Lower leg skin (tissue), 3 donors: ENCODE measurements around the gene P2RX2.

Experiments
- CTCF ChIP-seq, 3 donors: fragments of 450-650 bp; IDR thresholded peaks; one replicate each; pipeline ENCODE4 v1.5.1; 2016; ENCODE audit warnings: antibody characterized with exemption in 3 of 3, mild to moderate bottlenecking in 3 of 3, moderate library complexity in 2 of 3
- POLR2A ChIP-seq, 2 donors: fragments of 450-650 bp; IDR thresholded peaks; one replicate each; pipeline ENCODE4 v1.6.1; 2016 to 2017; ENCODE audit warnings: antibody characterized with exemption in 2 of 2, mild to moderate bottlenecking in 1 of 2, moderate library complexity in 1 of 2

GRCh38 chr12:132617822-132618682 lies 524 bp upstream of the P2RX2 start:
- TF ChIP-seq CTCF (IDR thresholded peaks at IDR 0.05) (no peak), POLR2A (IDR thresholded peaks at IDR 0.05) (no peak)
